GM19463 (cell line): ENCODE results near the gene PSEN1.

Experiments used
- ATAC-seq: cut with Tn5 transposase; IDR thresholded peaks from one replicate; pipeline ENCODE4 v1.9.1; 2021; ENCODE audit warnings: mild to moderate bottlenecking, moderate library complexity; ENCODE audit not compliant: unreplicated experiment

The PSEN1 gene

GRCh38 chr14:73251516-73252215, 115.4 kb downstream of the PSEN1 start:
- ATAC-seq: no peak

- no peak for ATAC-seq
These were observed 116.4 kb downstream of the PSEN1 start for GRCh38 chr14:73252491-73253322.

- no peak for ATAC-seq
These were observed 117.0 kb downstream of the PSEN1 start for GRCh38 chr14:73253323-73253610.

GRCh38 chr14:73253721-73254120, 117.4 kb downstream of the PSEN1 start:
- ATAC-seq: no peak

- ATAC-seq: no peak
These were observed 118.1 kb downstream of the PSEN1 start for GRCh38 chr14:73254247-73255004.

GRCh38 chr14:73255005-73255400, 118.7 kb downstream of the PSEN1 start:
- ATAC-seq: no peak

GRCh38 chr14:73255693-73256225, 119.5 kb downstream of the PSEN1 start:
- no peak for ATAC-seq

- ATAC-seq: no peak
These were observed 121.8 kb downstream of the PSEN1 start for GRCh38 chr14:73258076-73258475.

- no peak for ATAC-seq
These were observed 122.7 kb downstream of the PSEN1 start for GRCh38 chr14:73258845-73259611.

- no peak for ATAC-seq
These were observed 123.5 kb downstream of the PSEN1 start for GRCh38 chr14:73259837-73260236.

GRCh38 chr14:73260574-73260973, 124.3 kb downstream of the PSEN1 start:
- no peak for ATAC-seq

- no peak for ATAC-seq
These were observed 124.8 kb downstream of the PSEN1 start for GRCh38 chr14:73261075-73261474.

GRCh38 chr14:73261520-73262426, 125.5 kb downstream of the PSEN1 start:
- ATAC-seq: no peak

GRCh38 chr14:73262427-73263183, 126.3 kb downstream of the PSEN1 start:
- ATAC-seq: no peak

- no peak for ATAC-seq
These were observed 127.3 kb downstream of the PSEN1 start for GRCh38 chr14:73263606-73264005.

- ATAC-seq: no peak
These were observed 128.0 kb downstream of the PSEN1 start for GRCh38 chr14:73264080-73264884.

GRCh38 chr14:73264885-73265720, 128.8 kb downstream of the PSEN1 start:
- ATAC-seq: no peak
